ENCODE results near the gene CCDC175.

- no peak for TF ChIP-seq CTCF (IDR thresholded peaks at IDR 0.05; ENCODE audit: low read depth, low read length)
- TF ChIP-seq POLR2A (IDR thresholded peaks at IDR 0.05; ENCODE audit: extremely low read depth, insufficient read length), result no peak
- TF ChIP-seq MAX (IDR thresholded peaks at IDR 0.05; ENCODE audit: low read depth, low read length), result no peak
Observed at GRCh38 chr14:59564366-59564765, 12.2 kb downstream of the CCDC175 start.
